ENCODE data around the gene RHOD. TPM values are rescaled to one million over a fixed set of nuclear protein-coding genes. Genes with fewer than 3 reads are reported as not detected.

Gene RHOD
- total RNA-seq, 1 experiment from 2014 or later, result 190 TPM

DNA sequence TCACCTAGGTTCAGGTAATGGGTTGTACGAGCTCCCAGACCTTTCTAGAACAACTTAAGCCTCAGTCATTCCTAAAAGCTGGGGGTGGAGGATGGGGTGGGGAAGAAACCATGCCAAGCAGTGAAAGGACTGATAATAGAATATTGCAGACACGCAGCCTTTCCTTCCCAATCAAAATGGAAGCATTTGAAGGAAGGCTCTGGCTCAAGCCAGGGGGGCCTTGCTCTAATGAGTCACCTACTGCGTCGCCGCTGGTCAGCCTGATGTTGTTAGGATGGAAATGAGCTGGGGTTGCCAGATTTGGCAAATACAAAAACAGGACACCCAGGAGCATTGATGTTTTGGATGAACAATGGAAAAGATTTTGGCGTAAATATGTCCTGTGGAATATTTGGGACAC, 27.5 kb upstream of the RHOD start:
- H3K4me3 Mint-ChIP-seq (ENCODE audit: unreplicated experiment), result no peak overlapping the region
- no TSS peak for BruUV-seq (replicated peaks)
- no peak overlapping the region for H3K27ac Mint-ChIP-seq (ENCODE audit: low read depth, unreplicated experiment)
- DNase-seq (ENCODE audit: unreplicated experiment), result no peak
- TF ChIP-seq, protein P1, sequence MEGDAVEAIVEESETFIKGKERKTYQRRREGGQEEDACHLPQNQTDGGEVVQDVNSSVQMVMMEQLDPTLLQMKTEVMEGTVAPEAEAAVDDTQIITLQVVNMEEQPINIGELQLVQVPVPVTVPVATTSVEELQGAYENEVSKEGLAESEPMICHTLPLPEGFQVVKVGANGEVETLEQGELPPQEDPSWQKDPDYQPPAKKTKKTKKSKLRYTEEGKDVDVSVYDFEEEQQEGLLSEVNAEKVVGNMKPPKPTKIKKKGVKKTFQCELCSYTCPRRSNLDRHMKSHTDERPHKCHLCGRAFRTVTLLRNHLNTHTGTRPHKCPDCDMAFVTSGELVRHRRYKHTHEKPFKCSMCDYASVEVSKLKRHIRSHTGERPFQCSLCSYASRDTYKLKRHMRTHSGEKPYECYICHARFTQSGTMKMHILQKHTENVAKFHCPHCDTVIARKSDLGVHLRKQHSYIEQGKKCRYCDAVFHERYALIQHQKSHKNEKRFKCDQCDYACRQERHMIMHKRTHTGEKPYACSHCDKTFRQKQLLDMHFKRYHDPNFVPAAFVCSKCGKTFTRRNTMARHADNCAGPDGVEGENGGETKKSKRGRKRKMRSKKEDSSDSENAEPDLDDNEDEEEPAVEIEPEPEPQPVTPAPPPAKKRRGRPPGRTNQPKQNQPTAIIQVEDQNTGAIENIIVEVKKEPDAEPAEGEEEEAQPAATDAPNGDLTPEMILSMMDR (IDR thresholded peaks at IDR 0.05; ENCODE audit: unreplicated experiment), result no peak
- H3K36me3 Mint-ChIP-seq (ENCODE audit: insufficient read depth, unreplicated experiment), result no peaks in the 10 kb centered on the region
- intact Hi-C loops (cut with micrococcal nuclease), result no loop called here
- H3K9me3 Mint-ChIP-seq (ENCODE audit: unreplicated experiment), result no peaks in the 10 kb centered on the region
- no peaks in the 10 kb centered on the region for H3K27me3 Mint-ChIP-seq (ENCODE audit: insufficient read depth, unreplicated experiment)
- ChIA-PET CTCF (interaction anchor here (1.3 kb wide), 1 partner anchor 8 kb away, joined by 5 read pairs; no protein-coding TSS in a partner anchor), POLR2A (no interaction called here)
- peaks cover 33% of the 10 kb centered on the region for H3K4me1 Mint-ChIP-seq (ENCODE audit: insufficient read depth, unreplicated experiment)

DNA sequence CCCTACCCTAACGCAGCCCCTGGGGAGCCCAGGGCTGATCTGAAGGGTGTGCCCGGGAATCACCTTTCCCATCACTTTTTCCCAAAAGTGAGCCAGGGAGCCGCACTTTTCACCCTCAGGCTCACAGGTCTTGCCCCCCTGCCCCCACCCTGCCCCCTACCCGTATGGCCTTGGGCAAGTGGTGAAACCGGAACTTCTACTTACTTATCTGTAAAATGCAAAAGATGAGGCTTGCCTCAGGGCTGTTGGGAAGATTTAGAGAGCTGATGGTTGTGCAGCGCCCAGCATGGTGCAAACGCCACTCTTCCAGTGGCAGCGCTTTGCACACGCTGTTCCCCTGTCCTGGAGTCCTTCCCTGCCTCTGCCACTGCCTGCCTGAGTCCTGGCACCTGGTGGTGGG, 25.7 kb upstream of the RHOD start:
- no peak for DNase-seq (ENCODE audit: unreplicated experiment)
- CTCF ChIA-PET, result interaction anchor here (1.0 to 1.4 kb wide), 2 partner anchors 22 to 23 kb away, joined by 4 to 5 read pairs; no protein-coding TSS in a partner anchor

DNA sequence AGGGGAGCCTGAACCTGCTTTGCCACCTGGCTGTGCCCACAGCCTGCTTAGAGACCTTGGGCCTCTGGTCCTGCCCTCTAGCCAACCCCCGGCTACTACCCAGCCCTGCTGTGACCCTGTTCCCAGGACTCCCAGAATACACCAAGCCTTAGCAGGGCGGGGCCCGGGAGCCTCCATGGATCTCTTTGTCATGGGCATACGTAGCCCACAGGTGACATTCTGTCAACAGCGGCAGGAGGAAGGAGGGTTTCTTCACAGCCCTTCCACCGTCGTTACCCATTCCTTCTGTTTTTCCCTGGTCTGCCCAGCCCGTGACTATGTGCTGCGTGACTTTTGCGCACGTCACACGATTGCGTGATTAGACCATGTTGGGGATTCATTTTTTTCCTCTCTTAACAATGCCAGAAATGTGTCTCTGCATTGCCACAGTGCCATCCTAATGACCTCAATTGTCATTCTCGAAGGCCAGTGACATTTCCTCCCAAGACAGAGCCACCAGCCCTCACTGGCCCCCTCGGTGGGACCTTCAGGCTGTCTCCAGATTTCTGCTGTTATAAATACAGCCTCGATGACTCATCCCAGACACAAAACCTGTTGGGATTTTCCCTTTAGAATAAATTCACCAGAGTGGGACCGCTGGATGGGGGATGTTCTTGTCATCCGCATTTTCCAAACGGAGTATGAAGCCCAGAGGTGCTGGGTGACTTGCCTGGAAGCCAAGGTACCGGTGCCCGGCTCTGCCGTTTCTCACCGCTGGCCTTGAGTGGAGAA, 24.7 kb upstream of the RHOD start:
- TF ChIP-seq, protein P1 (IDR thresholded peaks at IDR 0.05; ENCODE audit: unreplicated experiment), result no peak
- no peaks in the 10 kb centered on the region for H3K9me3 Mint-ChIP-seq (ENCODE audit: unreplicated experiment)
- BruUV-seq (replicated peaks), result no TSS peak
- ChIA-PET POLR2A (interaction anchor here (0.8 to 1.1 kb wide), 2 partner anchors 23 to 24 kb away, joined by 5 to 7 read pairs; no protein-coding TSS in a partner anchor), CTCF (no interaction called here)
- intact Hi-C loops (cut with micrococcal nuclease), result loop anchor here (5.0 kb wide), 1 partner anchor 50 kb away; no protein-coding TSS in a partner anchor
- no peaks in the 10 kb centered on the region for H3K27me3 Mint-ChIP-seq (ENCODE audit: insufficient read depth, unreplicated experiment)
- no peaks in the 10 kb centered on the region for H3K36me3 Mint-ChIP-seq (ENCODE audit: insufficient read depth, unreplicated experiment)
- H3K27ac Mint-ChIP-seq (ENCODE audit: low read depth, unreplicated experiment), result no peak overlapping the region
- DNase-seq (ENCODE audit: unreplicated experiment), result peak; percentile 71
- no peak overlapping the region for H3K4me3 Mint-ChIP-seq (ENCODE audit: unreplicated experiment)
- H3K4me1 Mint-ChIP-seq (ENCODE audit: insufficient read depth, unreplicated experiment), result peaks cover 35% of the 10 kb centered on the region

More for the DNA sequence above, 25.7 kb upstream of the RHOD start:
- Mint-ChIP-seq H3K27me3 (ENCODE audit: insufficient read depth, unreplicated experiment) (no peaks in the 10 kb centered on the region), H3K4me3 (ENCODE audit: unreplicated experiment) (no peak overlapping the region), H3K36me3 (ENCODE audit: insufficient read depth, unreplicated experiment) (no peaks in the 10 kb centered on the region), H3K27ac (ENCODE audit: low read depth, unreplicated experiment) (no peak overlapping the region), H3K9me3 (ENCODE audit: unreplicated experiment) (no peaks in the 10 kb centered on the region), H3K4me1 (ENCODE audit: insufficient read depth, unreplicated experiment) (peaks cover 35% of the 10 kb centered on the region)
- no TSS peak for BruUV-seq (replicated peaks)
- TF ChIP-seq, protein P1 (IDR thresholded peaks at IDR 0.05; ENCODE audit: unreplicated experiment), result no peak
- POLR2A ChIA-PET, result interaction anchor here (0.8 kb wide), 1 partner anchor 25 kb away, joined by 5 read pairs; no protein-coding TSS in a partner anchor
- intact Hi-C loops (cut with micrococcal nuclease), result loop anchor here (5.0 kb wide), 1 partner anchor 49 kb away; no protein-coding TSS in a partner anchor

DNA sequence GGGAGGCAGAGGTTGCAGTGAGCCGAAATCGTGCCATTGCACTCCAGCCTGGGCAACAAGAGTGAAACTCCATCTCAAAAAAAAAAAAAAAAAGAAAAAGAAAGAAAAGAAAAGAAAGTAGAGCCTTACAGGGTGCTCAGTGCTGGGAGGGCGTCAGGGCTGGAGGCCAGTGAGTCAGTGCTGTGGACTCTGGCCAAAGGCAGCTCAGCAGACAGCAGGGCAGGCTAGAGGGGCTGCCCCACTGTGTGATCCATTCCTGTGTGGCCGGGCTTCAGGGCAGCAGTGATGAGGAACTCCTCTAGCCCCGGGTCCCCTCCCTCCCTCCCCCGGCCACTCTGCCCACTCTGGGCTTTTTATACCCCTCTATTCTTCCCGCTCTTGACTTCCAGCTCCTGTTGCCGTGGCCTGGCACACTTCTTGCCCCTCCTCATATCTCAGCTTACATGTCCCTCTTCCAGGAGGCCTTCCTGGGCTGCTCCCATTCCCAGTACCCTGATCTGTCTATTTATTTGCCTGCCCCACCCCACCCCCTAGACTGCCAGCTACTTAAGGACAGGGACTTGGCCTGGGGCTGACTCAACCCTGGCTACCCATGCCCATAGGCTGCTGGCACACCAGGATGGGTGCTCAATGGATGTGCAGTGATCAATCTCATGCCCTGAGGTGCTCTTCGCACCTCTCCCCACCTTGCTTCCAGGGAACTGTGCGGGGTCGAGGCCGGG, 23.7 kb upstream of the RHOD start:
- BruUV-seq (replicated peaks), result no TSS peak
- ChIA-PET CTCF (interaction anchor here (0.6 kb wide), 1 partner anchor 152 kb away, joined by 3 read pairs; no protein-coding TSS in a partner anchor), POLR2A (interaction anchor here (1.1 kb wide), 1 partner anchor 22 kb away, joined by 7 read pairs; no protein-coding TSS in a partner anchor)
- H3K27me3 Mint-ChIP-seq (ENCODE audit: insufficient read depth, unreplicated experiment), result no peaks in the 10 kb centered on the region
- H3K27ac Mint-ChIP-seq (ENCODE audit: low read depth, unreplicated experiment), result peak overlapping the region; percentile 29
- H3K4me1 Mint-ChIP-seq (ENCODE audit: insufficient read depth, unreplicated experiment), result peaks cover 27% of the 10 kb centered on the region
- peak; percentile 84 for DNase-seq (ENCODE audit: unreplicated experiment)
- no peak overlapping the region for H3K4me3 Mint-ChIP-seq (ENCODE audit: unreplicated experiment)
- intact Hi-C loops (cut with micrococcal nuclease), result loop anchor here (5.0 kb wide), 1 partner anchor 51 kb away; no protein-coding TSS in a partner anchor
- H3K36me3 Mint-ChIP-seq (ENCODE audit: insufficient read depth, unreplicated experiment), result no peaks in the 10 kb centered on the region
- TF ChIP-seq, protein P1 (IDR thresholded peaks at IDR 0.05; ENCODE audit: unreplicated experiment), result no peak
- no peaks in the 10 kb centered on the region for H3K9me3 Mint-ChIP-seq (ENCODE audit: unreplicated experiment)
